NCI-H526 (cell line): ENCODE measurements around the gene CXorf58.
"Not testable (repeated sequence)": the region's sequence is repeated elsewhere in the genome, so short reads cannot be mapped to it uniquely, and the experiment has no call there.

ENCODE experiments used
- DNase-seq, 2 experiments: peaks; one replicate each; lab custom pipeline; 2025; lab: John Stamatoyannopoulos, UW

Gene CXorf58

DNA sequence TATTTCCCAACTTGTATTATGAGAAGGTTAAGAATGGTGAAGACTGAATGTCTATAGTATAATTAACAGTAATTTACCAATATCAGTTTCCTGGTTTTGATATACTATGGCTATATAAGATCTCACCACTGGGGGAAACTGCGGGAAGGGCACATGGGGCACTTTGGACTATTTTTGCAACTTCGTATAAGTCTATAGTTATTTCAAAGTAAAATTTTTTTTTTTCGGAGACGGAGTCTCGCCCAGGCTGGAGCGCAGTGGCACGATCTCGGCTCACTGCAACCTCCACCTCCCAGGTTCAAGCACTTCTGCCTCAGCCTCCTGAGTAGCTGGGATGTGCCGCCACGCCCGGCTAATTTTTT is 46.1 kb downstream of the CXorf58 start:
- no peak for DNase-seq

DNA sequence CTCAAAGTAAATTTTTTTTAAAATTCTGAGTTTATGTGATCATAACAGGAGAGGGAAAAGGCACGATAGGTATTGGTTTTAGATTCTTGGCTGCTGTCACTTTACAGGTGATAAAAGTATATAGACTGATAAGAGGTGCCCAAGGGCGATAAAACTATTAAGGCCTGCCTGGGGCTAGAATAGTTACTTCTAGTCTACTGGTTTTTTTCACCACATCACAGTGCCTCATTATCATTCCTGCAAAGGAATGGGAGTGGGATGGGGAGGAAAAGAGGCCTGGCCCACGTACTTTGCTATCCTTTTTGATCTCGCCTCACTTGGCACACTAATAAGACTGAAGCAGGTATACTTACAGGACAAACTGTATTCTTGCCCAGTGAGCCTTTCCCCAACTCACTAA is 46.6 kb downstream of the CXorf58 start:
- no peak for DNase-seq

DNA sequence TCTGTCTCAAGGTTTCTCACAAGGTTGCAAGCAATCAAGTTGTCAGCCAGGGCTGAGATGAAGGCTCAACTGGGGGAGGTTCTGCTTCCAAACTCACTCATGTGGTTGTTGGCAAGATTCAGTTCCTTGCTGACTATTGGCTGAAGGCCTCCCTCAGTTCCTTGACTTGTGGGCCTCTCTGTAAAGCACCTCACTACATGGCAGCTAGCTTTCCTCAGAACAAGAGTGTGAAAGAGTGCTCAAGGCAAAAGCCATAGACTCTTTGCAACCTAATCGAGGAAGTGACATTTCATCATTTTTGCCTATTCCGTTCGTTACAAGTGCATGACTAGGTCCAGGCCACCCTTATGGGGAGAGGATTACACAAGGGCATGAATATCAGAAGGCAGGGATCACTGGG is 52.0 kb downstream of the CXorf58 start:
- DNase-seq = no peak

DNA sequence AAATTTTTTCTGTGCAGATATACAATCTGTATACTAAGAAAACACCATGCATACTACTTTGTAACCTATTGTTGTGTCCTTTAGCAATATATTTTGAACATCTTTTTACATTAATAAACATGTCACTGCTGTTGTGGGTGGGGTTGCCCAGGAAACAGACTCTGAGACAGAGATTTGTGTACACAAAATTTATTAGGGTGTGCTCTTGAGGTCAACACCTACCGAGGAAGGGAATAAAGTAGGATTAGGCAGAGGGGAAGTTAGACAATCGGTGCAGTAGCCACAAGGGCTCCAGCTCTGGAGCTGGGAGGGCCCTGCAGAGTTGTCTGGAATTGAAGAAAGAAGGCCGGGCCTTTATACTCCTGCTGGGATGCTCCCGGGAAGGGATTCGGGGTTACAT is 56.4 kb downstream of the CXorf58 start:
- no peak for DNase-seq

DNA sequence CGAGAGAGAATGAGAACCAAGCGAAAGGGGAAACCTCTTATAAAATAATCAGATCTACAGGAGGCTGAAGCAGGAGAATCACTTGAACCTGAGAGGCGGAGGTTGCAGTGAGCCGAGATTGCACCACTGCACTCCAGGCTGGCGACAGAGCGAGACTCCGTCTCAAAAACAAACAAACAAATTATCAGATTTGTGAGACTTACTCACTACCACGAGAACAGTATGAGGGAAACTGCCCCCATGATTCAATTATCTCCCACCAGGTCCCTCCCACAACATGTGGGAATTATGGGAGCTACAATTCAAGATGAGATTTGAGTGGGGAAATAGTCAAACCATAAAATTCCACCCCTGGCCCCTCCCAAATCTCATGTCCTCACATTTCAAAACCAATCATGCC is 57.8 kb downstream of the CXorf58 start:
- DNase-seq = not testable (repeated sequence)

DNA sequence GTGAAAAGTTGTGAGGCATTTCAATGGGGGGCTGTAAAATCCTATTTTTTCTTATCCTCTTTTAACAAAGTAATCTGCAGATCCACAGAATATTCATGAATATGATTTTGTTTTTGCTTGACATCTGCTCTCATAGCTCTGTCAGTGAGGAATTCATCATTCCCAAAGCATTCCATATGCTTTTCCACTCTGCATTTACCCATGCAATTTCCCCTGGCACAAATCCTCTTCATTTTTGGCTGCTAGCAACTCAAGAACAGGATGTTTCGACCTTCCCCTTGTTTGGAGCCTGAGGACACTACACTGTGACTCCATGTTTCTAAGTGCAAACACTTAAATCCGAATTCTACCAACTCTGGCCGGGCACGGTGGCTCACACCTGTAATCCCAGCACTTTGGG is 70.7 kb downstream of the CXorf58 start:
- no peak for DNase-seq

DNA sequence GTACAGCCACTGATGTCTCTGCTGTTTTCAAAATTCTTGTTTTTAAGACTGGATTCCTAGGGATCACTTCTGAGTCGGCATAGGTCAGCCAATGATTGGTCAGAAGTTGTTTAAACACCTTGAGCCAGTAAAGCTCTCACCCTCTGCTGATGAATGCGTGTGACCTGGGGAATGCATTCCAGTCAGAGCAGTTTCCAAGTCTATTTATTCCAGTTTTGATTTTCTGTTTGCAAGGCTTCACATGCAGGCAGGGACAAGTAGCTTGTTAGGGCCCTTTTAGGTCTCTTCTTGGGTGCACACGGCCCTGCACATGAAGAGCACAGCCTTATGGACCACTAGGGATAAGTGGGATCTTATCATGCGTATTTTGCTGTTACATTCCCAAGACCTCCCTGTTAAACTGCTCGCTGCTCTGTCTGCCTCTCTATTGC is 72.2 kb downstream of the CXorf58 start:
- DNase-seq = no peak

DNA sequence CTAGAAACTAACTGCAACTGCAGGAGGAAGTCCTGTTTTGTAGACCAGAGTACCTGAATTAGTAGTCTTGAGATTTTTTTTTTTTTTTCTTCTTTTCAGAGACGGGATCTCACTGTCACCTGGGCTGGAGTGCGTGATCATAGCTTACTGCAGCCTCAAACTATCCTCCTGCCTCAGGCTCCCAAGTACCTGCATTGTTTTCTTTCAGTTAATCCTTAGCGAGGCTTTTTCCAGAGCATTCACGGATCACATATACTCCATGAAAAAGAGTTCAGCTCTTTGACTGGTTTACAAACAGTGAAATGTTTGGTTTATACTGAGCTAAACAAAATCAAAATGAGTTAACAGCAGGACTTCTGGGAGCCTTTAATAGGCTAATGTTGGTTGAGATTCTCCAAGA is 73.4 kb downstream of the CXorf58 start:
- DNase-seq = no peak

DNA sequence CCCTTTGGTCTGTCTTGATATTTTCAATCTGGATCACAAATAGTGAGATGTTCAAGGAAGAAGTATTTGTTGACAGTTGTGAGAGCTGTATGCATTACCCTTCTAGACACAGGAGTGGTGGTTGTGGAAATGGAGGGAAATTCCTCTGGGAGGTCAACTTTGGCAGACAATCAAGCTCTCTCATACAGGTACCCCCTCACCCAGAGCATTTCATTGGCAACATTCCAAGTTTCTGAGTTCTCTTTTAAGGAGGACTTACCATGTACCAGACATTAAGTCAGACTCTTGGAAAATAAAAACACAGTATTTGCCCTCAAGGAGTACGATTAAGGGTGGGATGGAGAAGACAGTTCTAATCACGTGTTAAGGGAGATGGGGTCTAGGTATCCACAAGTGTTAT is 73.9 kb downstream of the CXorf58 start:
- no peak for DNase-seq

DNA sequence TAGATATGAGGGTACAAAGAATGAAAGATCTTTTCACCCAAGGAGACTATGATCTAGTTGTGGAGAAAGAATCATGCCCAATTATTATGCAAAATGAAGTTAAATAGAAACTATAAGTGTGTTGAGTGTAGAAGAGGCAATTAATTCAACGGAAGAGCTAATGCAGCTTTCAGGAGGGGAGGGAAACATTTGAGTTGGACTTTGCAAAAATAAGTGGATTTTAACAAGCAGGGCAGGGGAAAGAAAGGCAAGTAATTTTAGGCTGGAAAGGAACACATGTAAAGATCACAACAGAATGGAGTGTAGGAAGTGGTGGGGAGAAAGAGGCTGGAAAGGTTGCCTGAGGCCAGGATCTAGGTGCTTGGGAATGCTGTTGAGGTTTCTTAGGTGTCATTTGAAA is 75.1 kb downstream of the CXorf58 start:
- no peak for DNase-seq
